HepG2 (cell line): ENCODE measurements around the gene ATRAID. TPM values are rescaled to one million over a fixed set of nuclear protein-coding genes. Genes with fewer than 3 reads are reported as not detected.

Experiments
- ATAC-seq: fragments of 200-7000 bp; cut with Tn5 transposase; 3 replicates; pipeline ENCODE4 v1.9.1; 2020; ENCODE audit warnings: mild to moderate bottlenecking, moderate library complexity
- BruUV-seq: library from RNA; stranded (reverse); fragments of 400-500 nt; replicated peaks from 2 replicates; lab custom pipeline; 2021; lab: Mats Ljungman, UMichigan
- CTCF ChIA-PET: fragments of 300-600 bp; formaldehyde crosslinking; extraction: SDS; loops from one replicate; lab custom pipeline; 2021; ENCODE audit warnings: low total read pairs, inconsistent platforms, low intra/inter-chr PET ratio; lab: Yijun Ruan, JAX
- POLR2A ChIA-PET: fragments of 350-600 bp; sonication (Branson Sonifier 250); formaldehyde crosslinking; loops from one replicate; lab custom pipeline; 2020; ENCODE audit warnings: antibody characterized with exemption, inconsistent platforms; lab: Yijun Ruan, JAX
- DNase-seq: peaks from one replicate; pipeline ENCODE4 v3.0.0-alpha.2; 2015; ENCODE audit warnings: low spot score
- FAIRE-seq: peaks from 3 replicates; lab custom pipeline; 2011; peaks lifted over from hg19 to GRCh38; lab: Jason Lieb, UNC
- H2AFZ ChIP-seq: one replicate; pipeline ENCODE4 v1.6.1; 2011; ENCODE audit warnings: low read length, inconsistent platforms
- H3K27ac ChIP-seq: fragments of 300-600 bp; 3 replicates; pipeline ENCODE4 v1.8.0; 2011; ENCODE audit warnings: mixed run types, mild to moderate bottlenecking, mixed read lengths, low read length, inconsistent platforms; ENCODE audit not compliant: insufficient read depth; ENCODE audit errors: extremely low read length
- H3K27me3 ChIP-seq, 2 experiments: fragments of 200-600 bp in 1 of 2; 2 replicates in 1 of 2; 3 replicates in 1 of 2; pipeline versions ENCODE4 v1.6.0 to v1.8.0; 2011; ENCODE audit warnings: low read length in 2 of 2, mild to moderate bottlenecking in 2 of 2, moderate library complexity in 2 of 2, inconsistent platforms in 1 of 2; ENCODE audit not compliant: insufficient read depth in 2 of 2, control insufficient read depth in 1 of 2
- H3K36me3 ChIP-seq, 2 experiments: fragments of 200-600 bp in 1 of 2; replicated peaks in 1 of 2; 2 replicates in 1 of 2; 3 replicates in 1 of 2; pipeline versions ENCODE4 v1.5.1 to v1.8.0; 2011; ENCODE audit warnings: low read length in 2 of 2, inconsistent platforms in 1 of 2; ENCODE audit not compliant: insufficient read depth in 2 of 2, control insufficient read depth in 1 of 2
- H3K4me1 ChIP-seq: 2 replicates; pipeline ENCODE4 v1.5.1; 2012; ENCODE audit warnings: low read length, inconsistent platforms; ENCODE audit not compliant: insufficient read depth
- H3K4me2 ChIP-seq: 2 replicates; pipeline ENCODE4 v1.6.0; 2011; ENCODE audit warnings: low read depth, low read length, inconsistent platforms
- H3K4me3 ChIP-seq, 3 experiments: fragments of 200-600 bp in 1 of 3; sonication (generic), shearing (Covaris generic) in 1 of 3; replicated peaks in 1 of 3; 2 replicates each; pipeline ENCODE4 v1.5.1; 2011 to 2016; ENCODE audit warnings: low read length in 3 of 3, inconsistent platforms in 2 of 3, low read depth in 2 of 3, mild to moderate bottlenecking in 2 of 3, control low read depth in 1 of 3, mixed read lengths in 1 of 3; ENCODE audit not compliant: insufficient read depth in 1 of 3
- H3K79me2 ChIP-seq: one replicate; pipeline ENCODE4 v1.6.1; 2011; ENCODE audit warnings: low read length, inconsistent platforms; ENCODE audit not compliant: insufficient read depth
- H3K9ac ChIP-seq: 2 replicates; pipeline ENCODE4 v1.6.0; 2011; ENCODE audit warnings: mild to moderate bottlenecking, low read depth, low read length, inconsistent platforms; ENCODE audit not compliant: insufficient read depth
- H3K9me3 ChIP-seq: 2 replicates; pipeline ENCODE4 v1.5.1; 2012; ENCODE audit warnings: mild to moderate bottlenecking, low read length
- H4K20me1 ChIP-seq: 2 replicates; pipeline ENCODE4 v1.6.0; 2011; ENCODE audit warnings: inconsistent platforms, mild to moderate bottlenecking, low read length, moderate library complexity; ENCODE audit not compliant: insufficient read depth
- ATAD3A ChIP-seq: sonication (generic); formaldehyde crosslinking; IDR thresholded peaks from 2 replicates; pipeline ENCODE4 v1.4.0; 2020; ENCODE audit warnings: missing genetic modification reagents
- ELK4 ChIP-seq: sonication (generic); formaldehyde crosslinking; IDR thresholded peaks from 2 replicates; pipeline ENCODE4 v1.9.0; 2021; ENCODE audit warnings: missing genetic modification reagents, borderline replicate concordance
- LBX2 ChIP-seq: sonication (generic); formaldehyde crosslinking; IDR thresholded peaks from 2 replicates; pipeline ENCODE4 v1.5.0; 2020; ENCODE audit warnings: missing genetic modification reagents, mild to moderate bottlenecking, borderline replicate concordance
- MYNN ChIP-seq: sonication (generic); formaldehyde crosslinking; IDR thresholded peaks from 2 replicates; pipeline ENCODE4 v1.4.0; 2020; ENCODE audit warnings: mild to moderate bottlenecking, low read depth, missing genetic modification reagents
- THRA ChIP-seq: sonication (generic); formaldehyde crosslinking; IDR thresholded peaks from 2 replicates; pipeline ENCODE4 v1.4.0; 2020; ENCODE audit warnings: missing genetic modification reagents, borderline replicate concordance
- TRIM22 ChIP-seq: fragments of 450-650 bp; IDR thresholded peaks from 2 replicates; pipeline ENCODE4 v1.6.1; 2017
- ZBTB26 ChIP-seq: IDR thresholded peaks from 2 replicates; pipeline ENCODE4 v1.6.1; 2016; ENCODE audit warnings: missing compliant biosample characterization, missing genetic modification reagents, borderline replicate concordance
- ZNF12 ChIP-seq: sonication (generic); formaldehyde crosslinking; IDR thresholded peaks from 2 replicates; pipeline ENCODE4 v1.5.0; 2020; ENCODE audit warnings: missing genetic modification reagents
- ZNF7 ChIP-seq: IDR thresholded peaks from 2 replicates; pipeline ENCODE4 v1.6.1; 2016; ENCODE audit warnings: missing biosample characterization, missing genetic modification reagents
- ZNF749 ChIP-seq: sonication (generic); formaldehyde crosslinking; IDR thresholded peaks from 2 replicates; pipeline ENCODE4 v1.8.0; 2022; ENCODE audit warnings: mild to moderate bottlenecking, missing genetic modification reagents, moderate library complexity, borderline replicate concordance
- WGBS: methylation state at CpG from one replicate; pipeline ENCODE4 v1.1.6; 2017; ENCODE audit warnings: low lambda C conversion rate; 5-methylcytosine and 5-hydroxymethylcytosine counted together
- in situ Hi-C: cut with HindIII; loops from 2 replicates; pipeline ENCODE4 v1.10.0; 2017; ENCODE audit warnings: low pct_unique_long_range_greater_than_20kb; ENCODE audit not compliant: extremely low pct_ligation_motif_present
- intact Hi-C: fragments of 100-400 bp; cut with micrococcal nuclease; formaldehyde crosslinking; loops from one replicate; pipeline ENCODE4 v1.10.0; 2022; ENCODE audit not compliant: unreplicated experiment
- polyA plus RNA-seq, 8 experiments: library from polyadenylated mRNA; depleted of rRNA in 3 of 8; stranded (reverse) in 7 of 8; unstranded in 1 of 8; fragments of >200 nt; fragmentation: Illumina TruSeq in 4 of 8; extraction: Trizol in 4 of 8; gene quantifications; 2 replicates each; pipeline versions ENCODE4 v1.2.1 to v1.2.3, GENCODE V29; 2011 to 2016; ENCODE audit warnings: low read depth in 4 of 8, missing spikeins in 1 of 8, mixed read lengths in 1 of 8; ENCODE audit not compliant: insufficient read depth in 1 of 8
- total RNA-seq, 5 experiments: library from RNA; depleted of rRNA; stranded (reverse); fragments of >200 nt; fragmentation: Illumina TruSeq; extraction: Trizol; gene quantifications; 2 replicates each; pipeline ENCODE4 v1.2.3, GENCODE V29; 2016; ENCODE audit warnings: low read depth in 1 of 5

ATRAID gene
- total and polyA plus RNA-seq, 2 of the 13 experiments (the other 11 are each of a cell fraction or from before 2014, with no cell fraction given) = 207 to 382 TPM

GRCh38 chr2:27245116-27245515 is 33.3 kb downstream of the ATRAID start:
- in situ Hi-C loops = no loop called here
- Histone ChIP-seq H3K9ac (no peak overlapping the region), H3K27me3 (0 out of 5 replicates have a peak, but pooled peaks cover 0 to 2% of the 10 kb centered on the region in 2 experiments), H3K9me3 (no peaks in the 10 kb centered on the region), H3K27ac (no peak overlapping the region), H4K20me1 (no peaks in the 10 kb centered on the region), H3K4me3 (no peak overlapping the region), H2AFZ (no peak overlapping the region), H3K36me3 (peaks cover 33 to 44% of the 10 kb centered on the region in 2 experiments), H3K4me2 (no peak overlapping the region), H3K4me1 (peaks cover 13% of the 10 kb centered on the region), H3K79me2 (no peaks in the 10 kb centered on the region)
- FAIRE-seq (no peak), ATAC-seq (no peak), DNase-seq (no peak)
- ChIA-PET CTCF (no interaction called here), POLR2A (interaction anchor here (0.8 kb wide), 1 partner anchor 21 kb away, joined by 3 read pairs; no protein-coding TSS in a partner anchor)
- no TSS peak for BruUV-seq
- TF ChIP-seq ATAD3A (no peak), MYNN (CRISPR knock-in tag) (no peak), THRA (CRISPR knock-in tag) (no peak), ELK4 (CRISPR knock-in tag) (no peak), TRIM22 (no peak), LBX2 (no peak), ZNF7 (no peak), ZBTB26 (no peak), ZNF749 (CRISPR knock-in tag) (no peak), ZNF12 (no peak)
- intact Hi-C loops = no loop called here
- WGBS = 93% methylated on average over 10 of the region's 10 CpGs
